Measurements from ENCODE around the gene ITIH1. TPM values are rescaled to one million over a fixed set of nuclear protein-coding genes. Genes with fewer than 3 reads are reported as not detected.

The ITIH1 gene
- total and polyA plus RNA-seq, 9 of the 15 experiments (the other 6 are each of a cell fraction or from before 2014, with no cell fraction given): 0.31 TPM; not detected in 8

DNA sequence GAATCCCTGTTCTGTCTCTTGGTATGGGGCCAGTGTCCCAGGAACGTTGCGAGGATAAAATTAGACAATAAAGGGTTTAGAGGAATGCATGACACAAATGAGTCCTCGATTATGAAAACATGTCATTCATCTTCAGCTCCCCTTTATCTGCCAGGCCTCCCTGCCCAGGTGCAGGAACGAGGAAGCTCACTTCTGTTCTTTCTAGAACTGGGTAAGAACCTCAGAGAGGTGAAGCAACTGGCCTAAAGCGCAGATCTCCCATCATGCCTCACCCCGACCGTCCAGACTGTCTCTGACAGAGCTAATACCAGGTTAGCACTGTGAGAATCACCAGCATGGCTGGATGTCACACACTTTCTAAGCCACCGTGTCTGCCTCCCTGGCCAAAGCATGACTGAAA is 1.5 kb upstream of the ITIH1 start (continued):
- TF ChIP-seq, protein P1, sequence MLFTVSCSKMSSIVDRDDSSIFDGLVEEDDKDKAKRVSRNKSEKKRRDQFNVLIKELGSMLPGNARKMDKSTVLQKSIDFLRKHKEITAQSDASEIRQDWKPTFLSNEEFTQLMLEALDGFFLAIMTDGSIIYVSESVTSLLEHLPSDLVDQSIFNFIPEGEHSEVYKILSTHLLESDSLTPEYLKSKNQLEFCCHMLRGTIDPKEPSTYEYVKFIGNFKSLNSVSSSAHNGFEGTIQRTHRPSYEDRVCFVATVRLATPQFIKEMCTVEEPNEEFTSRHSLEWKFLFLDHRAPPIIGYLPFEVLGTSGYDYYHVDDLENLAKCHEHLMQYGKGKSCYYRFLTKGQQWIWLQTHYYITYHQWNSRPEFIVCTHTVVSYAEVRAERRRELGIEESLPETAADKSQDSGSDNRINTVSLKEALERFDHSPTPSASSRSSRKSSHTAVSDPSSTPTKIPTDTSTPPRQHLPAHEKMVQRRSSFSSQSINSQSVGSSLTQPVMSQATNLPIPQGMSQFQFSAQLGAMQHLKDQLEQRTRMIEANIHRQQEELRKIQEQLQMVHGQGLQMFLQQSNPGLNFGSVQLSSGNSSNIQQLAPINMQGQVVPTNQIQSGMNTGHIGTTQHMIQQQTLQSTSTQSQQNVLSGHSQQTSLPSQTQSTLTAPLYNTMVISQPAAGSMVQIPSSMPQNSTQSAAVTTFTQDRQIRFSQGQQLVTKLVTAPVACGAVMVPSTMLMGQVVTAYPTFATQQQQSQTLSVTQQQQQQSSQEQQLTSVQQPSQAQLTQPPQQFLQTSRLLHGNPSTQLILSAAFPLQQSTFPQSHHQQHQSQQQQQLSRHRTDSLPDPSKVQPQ (CRISPR knock-in tag; IDR thresholded peaks at IDR 0.05; ENCODE audit: borderline replicate concordance): no peak
- no peak for TF ChIP-seq PHTF2 (CRISPR knock-in tag; IDR thresholded peaks at IDR 0.05)
- no peak for TF ChIP-seq SRSF1 (IDR thresholded peaks at IDR 0.05; ENCODE audit: low read depth, low read length)
- TF ChIP-seq CBX2 (IDR thresholded peaks at IDR 0.05; ENCODE audit: insufficient read depth, low read length, poor library complexity, severe bottlenecking): no peak
- TF ChIP-seq, protein P2, sequence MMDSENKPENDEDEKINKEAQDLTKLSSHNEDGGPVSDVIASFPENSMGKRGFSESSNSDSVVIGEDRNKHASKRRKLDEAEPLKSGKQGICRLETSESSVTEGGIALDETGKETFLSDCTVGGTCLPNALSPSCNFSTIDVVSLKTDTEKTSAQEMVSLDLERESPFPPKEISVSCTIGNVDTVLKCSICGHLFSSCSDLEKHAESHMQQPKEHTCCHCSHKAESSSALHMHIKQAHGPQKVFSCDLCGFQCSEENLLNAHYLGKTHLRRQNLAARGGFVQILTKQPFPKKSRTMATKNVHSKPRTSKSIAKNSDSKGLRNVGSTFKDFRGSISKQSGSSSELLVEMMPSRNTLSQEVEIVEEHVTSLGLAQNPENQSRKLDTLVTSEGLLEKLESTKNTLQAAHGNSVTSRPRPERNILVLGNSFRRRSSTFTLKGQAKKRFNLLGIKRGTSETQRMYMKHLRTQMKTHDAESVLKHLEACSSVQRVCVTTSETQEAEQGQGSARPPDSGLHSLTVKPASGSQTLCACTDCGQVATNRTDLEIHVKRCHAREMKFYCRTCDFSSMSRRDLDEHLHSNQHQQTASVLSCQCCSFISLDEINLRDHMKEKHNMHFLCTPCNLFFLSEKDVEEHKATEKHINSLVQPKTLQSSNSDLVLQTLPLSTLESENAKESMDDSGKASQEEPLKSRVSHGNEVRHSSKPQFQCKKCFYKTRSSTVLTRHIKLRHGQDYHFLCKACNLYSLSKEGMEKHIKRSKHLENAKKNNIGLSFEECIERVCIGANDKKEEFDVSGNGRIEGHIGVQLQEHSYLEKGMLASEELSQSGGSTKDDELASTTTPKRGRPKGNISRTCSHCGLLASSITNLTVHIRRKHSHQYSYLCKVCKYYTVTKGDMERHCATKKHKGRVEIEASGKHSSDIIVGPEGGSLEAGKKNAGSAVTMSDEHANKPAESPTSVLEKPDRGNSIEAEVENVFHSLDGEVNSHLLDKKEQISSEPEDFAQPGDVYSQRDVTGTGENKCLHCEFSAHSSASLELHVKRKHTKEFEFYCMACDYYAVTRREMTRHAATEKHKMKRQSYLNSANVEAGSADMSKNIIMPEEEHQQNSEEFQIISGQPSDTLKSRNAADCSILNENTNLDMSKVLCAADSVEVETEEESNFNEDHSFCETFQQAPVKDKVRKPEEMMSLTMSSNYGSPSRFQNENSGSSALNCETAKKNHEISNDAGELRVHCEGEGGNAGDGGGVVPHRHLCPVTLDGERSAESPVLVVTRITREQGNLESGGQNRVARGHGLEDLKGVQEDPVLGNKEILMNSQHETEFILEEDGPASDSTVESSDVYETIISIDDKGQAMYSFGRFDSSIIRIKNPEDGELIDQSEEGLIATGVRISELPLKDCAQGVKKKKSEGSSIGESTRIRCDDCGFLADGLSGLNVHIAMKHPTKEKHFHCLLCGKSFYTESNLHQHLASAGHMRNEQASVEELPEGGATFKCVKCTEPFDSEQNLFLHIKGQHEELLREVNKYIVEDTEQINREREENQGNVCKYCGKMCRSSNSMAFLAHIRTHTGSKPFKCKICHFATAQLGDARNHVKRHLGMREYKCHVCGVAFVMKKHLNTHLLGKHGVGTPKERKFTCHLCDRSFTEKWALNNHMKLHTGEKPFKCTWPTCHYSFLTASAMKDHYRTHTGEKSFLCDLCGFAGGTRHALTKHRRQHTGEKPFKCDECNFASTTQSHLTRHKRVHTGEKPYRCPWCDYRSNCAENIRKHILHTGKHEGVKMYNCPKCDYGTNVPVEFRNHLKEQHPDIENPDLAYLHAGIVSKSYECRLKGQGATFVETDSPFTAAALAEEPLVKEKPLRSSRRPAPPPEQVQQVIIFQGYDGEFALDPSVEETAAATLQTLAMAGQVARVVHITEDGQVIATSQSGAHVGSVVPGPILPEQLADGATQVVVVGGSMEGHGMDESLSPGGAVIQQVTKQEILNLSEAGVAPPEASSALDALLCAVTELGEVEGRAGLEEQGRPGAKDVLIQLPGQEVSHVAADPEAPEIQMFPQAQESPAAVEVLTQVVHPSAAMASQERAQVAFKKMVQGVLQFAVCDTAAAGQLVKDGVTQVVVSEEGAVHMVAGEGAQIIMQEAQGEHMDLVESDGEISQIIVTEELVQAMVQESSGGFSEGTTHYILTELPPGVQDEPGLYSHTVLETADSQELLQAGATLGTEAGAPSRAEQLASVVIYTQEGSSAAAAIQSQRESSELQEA (IDR thresholded peaks at IDR 0.05; ENCODE audit: low read depth): no peak
- TF ChIP-seq NFATC3 (IDR thresholded peaks at IDR 0.05): no peak
- no peak for TF ChIP-seq ZNF695 (CRISPR knock-in tag; IDR thresholded peaks at IDR 0.05)
